ENCODE measurements around the gene METTL18.

- TF ChIP-seq POLR2A (IDR thresholded peaks at IDR 0.05): no peak
- TF ChIP-seq, protein P1, sequence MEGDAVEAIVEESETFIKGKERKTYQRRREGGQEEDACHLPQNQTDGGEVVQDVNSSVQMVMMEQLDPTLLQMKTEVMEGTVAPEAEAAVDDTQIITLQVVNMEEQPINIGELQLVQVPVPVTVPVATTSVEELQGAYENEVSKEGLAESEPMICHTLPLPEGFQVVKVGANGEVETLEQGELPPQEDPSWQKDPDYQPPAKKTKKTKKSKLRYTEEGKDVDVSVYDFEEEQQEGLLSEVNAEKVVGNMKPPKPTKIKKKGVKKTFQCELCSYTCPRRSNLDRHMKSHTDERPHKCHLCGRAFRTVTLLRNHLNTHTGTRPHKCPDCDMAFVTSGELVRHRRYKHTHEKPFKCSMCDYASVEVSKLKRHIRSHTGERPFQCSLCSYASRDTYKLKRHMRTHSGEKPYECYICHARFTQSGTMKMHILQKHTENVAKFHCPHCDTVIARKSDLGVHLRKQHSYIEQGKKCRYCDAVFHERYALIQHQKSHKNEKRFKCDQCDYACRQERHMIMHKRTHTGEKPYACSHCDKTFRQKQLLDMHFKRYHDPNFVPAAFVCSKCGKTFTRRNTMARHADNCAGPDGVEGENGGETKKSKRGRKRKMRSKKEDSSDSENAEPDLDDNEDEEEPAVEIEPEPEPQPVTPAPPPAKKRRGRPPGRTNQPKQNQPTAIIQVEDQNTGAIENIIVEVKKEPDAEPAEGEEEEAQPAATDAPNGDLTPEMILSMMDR (IDR thresholded peaks at IDR 0.05): no peak
- TF ChIP-seq EP300 (IDR thresholded peaks at IDR 0.05): no peak
Measured at GRCh38 chr1:169786974-169787373, 7.7 kb downstream of the METTL18 start.
